Gastrocnemius medialis (tissue), 4 donors: ENCODE data around the gene EHD3.

Experiments
- POLR2A ChIP-seq, 2 donors: fragments of 450-650 bp; IDR thresholded peaks; one replicate each; pipeline ENCODE4 v1.6.1; 2017; ENCODE audit warnings: antibody characterized with exemption in 2 of 2, mild to moderate bottlenecking in 2 of 2, moderate library complexity in 2 of 2
- TF ChIP-seq, protein P1 (sequence below), 5 experiments: fragments of 450-650 bp in 3 of 5; fragments of 200-600 bp in 2 of 5; sonication (generic) in 2 of 5; IDR thresholded peaks in 4 of 5; conservative IDR thresholded peaks in 1 of 5; 1 replicate in 4 of 5; 2 replicates in 1 of 5; pipeline ENCODE4 v1.5.1; 2016 to 2019; ENCODE audit warnings: antibody characterized with exemption in 5 of 5, mild to moderate bottlenecking in 3 of 5, moderate library complexity in 3 of 5

GRCh38 chr2:31246184-31246852 lies 12.4 kb downstream of the EHD3 start:
- TF ChIP-seq, protein P1, sequence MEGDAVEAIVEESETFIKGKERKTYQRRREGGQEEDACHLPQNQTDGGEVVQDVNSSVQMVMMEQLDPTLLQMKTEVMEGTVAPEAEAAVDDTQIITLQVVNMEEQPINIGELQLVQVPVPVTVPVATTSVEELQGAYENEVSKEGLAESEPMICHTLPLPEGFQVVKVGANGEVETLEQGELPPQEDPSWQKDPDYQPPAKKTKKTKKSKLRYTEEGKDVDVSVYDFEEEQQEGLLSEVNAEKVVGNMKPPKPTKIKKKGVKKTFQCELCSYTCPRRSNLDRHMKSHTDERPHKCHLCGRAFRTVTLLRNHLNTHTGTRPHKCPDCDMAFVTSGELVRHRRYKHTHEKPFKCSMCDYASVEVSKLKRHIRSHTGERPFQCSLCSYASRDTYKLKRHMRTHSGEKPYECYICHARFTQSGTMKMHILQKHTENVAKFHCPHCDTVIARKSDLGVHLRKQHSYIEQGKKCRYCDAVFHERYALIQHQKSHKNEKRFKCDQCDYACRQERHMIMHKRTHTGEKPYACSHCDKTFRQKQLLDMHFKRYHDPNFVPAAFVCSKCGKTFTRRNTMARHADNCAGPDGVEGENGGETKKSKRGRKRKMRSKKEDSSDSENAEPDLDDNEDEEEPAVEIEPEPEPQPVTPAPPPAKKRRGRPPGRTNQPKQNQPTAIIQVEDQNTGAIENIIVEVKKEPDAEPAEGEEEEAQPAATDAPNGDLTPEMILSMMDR (IDR thresholded peaks at IDR 0.05 in 4 of 5, conservative IDR thresholded peaks at IDR 0.05 in 1 of 5): no peak
- no peak for TF ChIP-seq POLR2A (IDR thresholded peaks at IDR 0.05)
